ENCODE data around the gene GID8. TPM values are rescaled to one million over a fixed set of nuclear protein-coding genes. Genes with fewer than 3 reads are reported as not detected.

The GID8 gene
- total and polyA plus RNA-seq, 2 of the 13 experiments (the other 11 are each of a cell fraction or from before 2014, with no cell fraction given), result 39.6 to 59.8 TPM

- TF ChIP-seq BATF2 (CRISPR knock-in tag; IDR thresholded peaks at IDR 0.05) (0 out of 2 replicates have a peak, but pooled peaks have one; percentile 37), AKAP8 (CRISPR knock-in tag; IDR thresholded peaks at IDR 0.05) (peak; percentile 6; the same call in 1 of the 2 replicates), NONO (IDR thresholded peaks at IDR 0.05) (no peak), NONO (CRISPR knock-in tag; conservative IDR thresholded peaks at IDR 0.05) (peak; percentile 74), KDM5B (CRISPR knock-in tag; IDR thresholded peaks at IDR 0.05; ENCODE audit: borderline replicate concordance) (0 out of 2 replicates have a peak, but pooled peaks have one; percentile 48), AGO2 (optimal IDR thresholded peaks at IDR 0.05; ENCODE audit: low read depth, low read length) (peak; percentile 93), JUND (CRISPR knock-in tag; IDR thresholded peaks at IDR 0.05) (peak; percentile 49; the same call in 1 of the 2 replicates), REST (IDR thresholded peaks at IDR 0.05; ENCODE audit: borderline replicate concordance in 1 of 2, low read depth in 1 of 2, low read length in 2 of 2) (no peak), ZNF589 (CRISPR knock-in tag; conservative IDR thresholded peaks at IDR 0.05) (peak; percentile 4; the same call in 1 of the 2 replicates), TEAD2 (CRISPR knock-in tag; IDR thresholded peaks at IDR 0.05) (no peak), HES4 (CRISPR knock-in tag; IDR thresholded peaks at IDR 0.05; ENCODE audit: borderline replicate concordance) (0 out of 2 replicates have a peak, but pooled peaks have one; percentile 42), NRL (CRISPR knock-in tag; IDR thresholded peaks at IDR 0.05; ENCODE audit: borderline replicate concordance) (peak; percentile 40; the same call in 1 of the 2 replicates), DMAP1 (CRISPR knock-in tag; IDR thresholded peaks at IDR 0.05) (no peak), PLRG1 (conservative IDR thresholded peaks at IDR 0.05) (no peak), CENPT (CRISPR knock-in tag; IDR thresholded peaks at IDR 0.05; ENCODE audit: low read depth) (0 out of 2 replicates have a peak, but pooled peaks have one; percentile 39), ZHX1 (CRISPR knock-in tag; IDR thresholded peaks at IDR 0.05; ENCODE audit: low read depth) (peak; percentile 44; the same call in 1 of the 2 replicates), ZNF225 (CRISPR knock-in tag; IDR thresholded peaks at IDR 0.05) (no peak), SRSF1 (optimal IDR thresholded peaks at IDR 0.05; ENCODE audit: low read depth, low read length) (peak; percentile 78), RBM22 (optimal IDR thresholded peaks at IDR 0.05; ENCODE audit: low read length) (peak; percentile 47)
These were observed 19.5 kb downstream of the GID8 start (continued) for GRCh38 chr20:62957136-62958117.
